ENCODE results near the gene SUCLA2. TPM values are rescaled to one million over a fixed set of nuclear protein-coding genes. Genes with fewer than 3 reads are reported as not detected.

Gene SUCLA2
- 29.8 and 37.2 TPM in 2 replicates for total RNA-seq

DNA sequence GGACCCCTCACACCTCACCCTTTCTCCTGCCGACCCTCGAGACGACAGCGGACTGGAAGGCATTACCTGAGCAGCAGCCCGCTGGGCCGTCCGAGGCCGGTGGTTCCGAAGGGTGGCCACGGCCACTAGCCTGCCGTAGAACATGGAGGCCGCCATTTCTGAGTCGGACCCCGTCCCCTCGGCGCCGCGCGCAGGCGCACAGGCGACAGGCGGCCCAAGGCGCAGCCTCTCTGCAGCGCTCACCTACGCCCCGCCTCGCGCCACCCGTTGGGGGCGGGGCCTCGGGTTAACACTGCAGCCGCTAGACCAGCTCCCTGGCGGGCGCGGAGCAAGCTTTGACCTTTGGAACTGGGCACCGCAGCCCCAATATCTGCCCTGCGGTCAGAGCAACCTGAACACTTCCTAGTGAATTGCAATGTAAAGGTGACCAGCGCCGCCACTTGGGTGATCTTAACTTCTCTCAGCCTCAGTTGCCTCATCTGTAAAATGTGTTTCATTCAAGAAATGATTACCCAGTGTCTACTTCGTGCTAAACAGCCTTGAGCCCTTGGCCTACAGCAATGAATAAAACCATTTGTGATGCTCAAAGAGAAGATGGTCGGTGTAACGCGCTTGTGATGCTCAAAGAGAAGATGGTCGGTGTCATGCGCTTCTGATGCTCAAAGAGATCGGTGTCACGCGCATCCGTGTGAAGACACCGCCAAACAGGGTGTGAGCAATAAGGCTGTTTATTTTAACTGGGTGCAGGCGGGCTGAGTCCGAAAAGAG is at the start of gene SUCLA2:
SUCLA2 (minus strand) TSS at position 160 of the 768 bp plus-strand sequence; CDS start at position 156, 4 bp downstream.

DNA sequence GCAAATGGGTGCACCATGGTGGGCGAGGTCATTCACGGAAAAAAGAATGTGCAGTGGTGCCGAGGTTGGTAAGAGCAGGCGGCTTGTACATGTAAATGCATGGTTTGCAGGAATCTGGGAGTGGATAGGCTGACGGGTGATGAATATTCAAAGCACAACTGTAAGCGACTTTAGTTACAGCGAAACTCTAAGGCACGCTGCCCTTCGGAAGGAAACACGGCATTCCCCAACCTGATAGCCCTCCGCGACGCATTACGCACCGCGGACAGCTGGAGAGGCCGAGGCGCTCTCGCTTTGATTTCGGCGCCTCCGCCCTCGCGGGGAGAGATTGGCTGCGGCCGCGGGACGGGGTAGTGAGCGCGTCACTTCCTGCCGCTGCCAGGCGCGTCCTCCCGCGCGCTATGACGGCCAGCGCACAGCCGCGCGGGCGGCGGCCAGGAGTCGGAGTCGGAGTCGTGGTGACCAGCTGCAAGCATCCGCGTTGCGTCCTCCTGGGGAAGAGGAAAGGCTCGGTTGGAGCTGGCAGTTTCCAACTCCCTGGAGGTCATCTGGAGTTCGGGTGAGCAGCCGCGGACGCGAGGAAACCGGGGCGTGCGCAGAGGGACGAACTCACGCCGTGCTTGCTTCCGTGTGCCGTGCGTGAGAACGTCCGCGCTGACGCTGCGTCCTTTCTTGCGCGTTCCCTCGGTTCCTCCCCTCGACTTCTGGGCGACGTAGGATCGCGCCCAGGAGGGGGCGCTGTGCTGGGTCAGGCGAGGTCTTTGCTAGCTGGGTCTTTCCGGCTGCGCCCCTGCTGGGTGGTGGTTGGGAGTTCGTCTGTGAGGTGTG is 36.5 kb upstream of the SUCLA2 start, which contains the start of gene NUDT15:
NUDT15 (plus strand) TSS at position 381 of the 828 bp plus-strand sequence; CDS start at position 402, 21 bp downstream.

Other genes with a start within 250 kb of the SUCLA2 start
- gene NUDT15, start 36.5 kb upstream of the SUCLA2 start, total RNA-seq = 16.9 and 17.4 TPM in 2 replicates
- 38.0 and 39.3 TPM in 2 replicates for gene MED4, start 93.8 kb upstream of the SUCLA2 start, total RNA-seq
- gene ITM2B, start 231.9 kb upstream of the SUCLA2 start, total RNA-seq = 361 and 595 TPM in 2 replicates

Measured in dermis lymphatic vessel endothelial cell (primary cell).